Endothelial cell of umbilical vein (primary cell): ENCODE data around the gene PTPN14. TPM values are rescaled to one million over a fixed set of nuclear protein-coding genes. Genes with fewer than 3 reads are reported as not detected.

Experiments
- BruUV-seq: library from RNA; stranded (reverse); fragments of 400-500 nt; replicated peaks from 2 replicates; lab custom pipeline; 2021; lab: Mats Ljungman, UMichigan
- CTCF ChIA-PET: fragments of 300-600, 350-600 bp; sonication (Branson Sonifier 250); formaldehyde crosslinking; loops from one replicate; lab custom pipeline; 2021; ENCODE audit warnings: antibody characterized with exemption, inconsistent platforms; lab: Charles Lee
- POLR2A ChIA-PET: fragments of 300-600, 350-600 bp; sonication (Branson Sonifier 250); formaldehyde crosslinking; loops from one replicate; lab custom pipeline; 2021; ENCODE audit warnings: antibody characterized with exemption, inconsistent platforms; lab: Charles Lee
- DNase-seq: peaks from one replicate; pipeline ENCODE4 v3.0.0-alpha.2; 2011; ENCODE audit warnings: low read depth, low spot score
- FAIRE-seq: peaks from 2 replicates; lab custom pipeline; 2011; peaks lifted over from hg19 to GRCh38; lab: Jason Lieb, UNC
- H2AFZ ChIP-seq: 2 replicates; pipeline ENCODE4 v1.6.0; 2012; ENCODE audit warnings: low read depth, low read length, control low read depth, inconsistent platforms
- H3K27ac ChIP-seq: 2 replicates; pipeline ENCODE4 v1.5.1; 2011; ENCODE audit warnings: low read depth, mild to moderate bottlenecking, control low read depth, low read length, moderate library complexity; ENCODE audit not compliant: insufficient read depth
- H3K27me3 ChIP-seq, 2 experiments: 2 replicates each; pipeline versions ENCODE4 v1.6.0 to v1.6.1; 2011; ENCODE audit warnings: low read length in 2 of 2, mixed read lengths in 1 of 2; ENCODE audit not compliant: control insufficient read depth in 2 of 2, insufficient read depth in 2 of 2
- H3K36me3 ChIP-seq, 2 experiments: 2 replicates in 1 of 2; 3 replicates in 1 of 2; pipeline ENCODE4 v1.5.1; 2011; ENCODE audit warnings: low read length in 2 of 2, mild to moderate bottlenecking in 1 of 2, moderate library complexity in 1 of 2; ENCODE audit not compliant: control insufficient read depth in 2 of 2, insufficient read depth in 2 of 2; ENCODE audit errors: extremely low read depth in 1 of 2
- H3K4me1 ChIP-seq: 3 replicates; pipeline ENCODE4 v1.5.1; 2011; ENCODE audit warnings: mild to moderate bottlenecking, low read length; ENCODE audit not compliant: control insufficient read depth, insufficient read depth; ENCODE audit errors: extremely low read depth
- H3K4me2 ChIP-seq: 2 replicates; pipeline ENCODE4 v1.6.1; 2011; ENCODE audit warnings: low read length, control low read depth, mixed read lengths; ENCODE audit not compliant: insufficient read depth
- H3K4me3 ChIP-seq, 3 experiments: fragments of 200-600 bp in 1 of 3; sonication (generic), shearing (Covaris generic) in 1 of 3; replicated peaks in 1 of 3; 2 replicates each; pipeline ENCODE4 v1.5.1; 2011 to 2016; ENCODE audit warnings: control low read depth in 3 of 3, low read length in 3 of 3, mild to moderate bottlenecking in 2 of 3, inconsistent platforms in 1 of 3, low read depth in 1 of 3, moderate library complexity in 1 of 3; ENCODE audit not compliant: insufficient read depth in 1 of 3
- H3K79me2 ChIP-seq: 2 replicates; pipeline ENCODE4 v1.6.0; 2012; ENCODE audit warnings: low read length, inconsistent platforms; ENCODE audit not compliant: control insufficient read depth, insufficient read depth
- H3K9ac ChIP-seq: replicated peaks from 2 replicates; pipeline ENCODE3; 2011; ENCODE audit warnings: low read length, control low read depth; ENCODE audit not compliant: insufficient read depth; ENCODE audit errors: extremely low read depth
- H3K9me1 ChIP-seq: replicated peaks from 3 replicates; pipeline ENCODE4 v1.6.0; 2011; ENCODE audit warnings: mild to moderate bottlenecking, low read length; ENCODE audit not compliant: control insufficient read depth, insufficient read depth; ENCODE audit errors: extremely low read depth
- H3K9me3 ChIP-seq: replicated peaks from 2 replicates; pipeline ENCODE4 v1.5.1; 2012; ENCODE audit warnings: low read length, inconsistent platforms; ENCODE audit not compliant: control insufficient read depth, insufficient read depth
- H4K20me1 ChIP-seq: replicated peaks from 2 replicates; pipeline ENCODE3; 2011; ENCODE audit warnings: mild to moderate bottlenecking, low read length; ENCODE audit not compliant: control insufficient read depth, insufficient read depth; ENCODE audit errors: extremely low read depth
- CTCF ChIP-seq, 2 donors: IDR thresholded peaks; 1 replicate in 1 of 2; 2 replicates in 1 of 2; pipeline ENCODE4 v1.5.1; 2011; ENCODE audit warnings: low read length in 2 of 2, mild to moderate bottlenecking in 2 of 2, moderate library complexity in 2 of 2, control low read depth in 1 of 2, inconsistent platforms in 1 of 2, low read depth in 1 of 2; ENCODE audit not compliant: insufficient read depth in 1 of 2; ENCODE audit errors: extremely low read depth in 1 of 2
- EZH2 ChIP-seq: IDR thresholded peaks from 2 replicates; pipeline ENCODE4 v1.6.1; 2012; ENCODE audit warnings: borderline replicate concordance, low read depth, mild to moderate bottlenecking, moderate library complexity, low read length, inconsistent platforms; ENCODE audit not compliant: severe bottlenecking
- FOS ChIP-seq: IDR thresholded peaks from 2 replicates; pipeline ENCODE4 v1.6.1; 2011; ENCODE audit warnings: mild to moderate bottlenecking, low read length, moderate library complexity, borderline replicate concordance; ENCODE audit not compliant: insufficient read depth
- GATA2 ChIP-seq: IDR thresholded peaks from 2 replicates; pipeline ENCODE4 v1.7.0; 2011; ENCODE audit warnings: low read depth, mild to moderate bottlenecking, moderate library complexity, mixed read lengths, low read length; ENCODE audit not compliant: insufficient read length, insufficient read depth
- JUN ChIP-seq: IDR thresholded peaks from 2 replicates; pipeline ENCODE4 v1.6.1; 2011; ENCODE audit warnings: borderline replicate concordance, low read depth; ENCODE audit not compliant: insufficient read length, insufficient read depth
- MAX ChIP-seq: IDR thresholded peaks from 2 replicates; pipeline ENCODE4 v1.6.1; 2011; ENCODE audit not compliant: insufficient read depth, insufficient read length
- MYC ChIP-seq: IDR thresholded peaks from one replicate; pipeline ENCODE4 v1.6.1; 2011; ENCODE audit warnings: mild to moderate bottlenecking, low read depth, low read length
- POLR2A ChIP-seq: IDR thresholded peaks from 2 replicates; pipeline ENCODE4 v1.6.1; 2012; ENCODE audit warnings: low read depth, mild to moderate bottlenecking, control low read depth, low read length
- POLR2AphosphoS5 ChIP-seq: IDR thresholded peaks from 2 replicates; pipeline ENCODE4 v1.6.1; 2012; ENCODE audit warnings: low read depth, mild to moderate bottlenecking, control low read depth, low read length, moderate library complexity; ENCODE audit not compliant: insufficient read depth
- dilution Hi-C: fragments of 300-500 bp; cut with MboI; formaldehyde crosslinking; loops from one replicate; pipeline ENCODE4 v1.15.0; 2019; ENCODE audit warnings: low sequenced_read_pairs; ENCODE audit not compliant: extremely low pct_ligation_motif_present
- intact Hi-C: fragments of 100-400 bp; cut with micrococcal nuclease; formaldehyde crosslinking; loops from one replicate; pipeline ENCODE4 v1.10.0; 2022
- polyA plus RNA-seq, 4 experiments: library from polyadenylated mRNA; depleted of rRNA in 3 of 4; stranded (reverse) in 3 of 4; unstranded in 1 of 4; fragments of >200 nt; gene quantifications; 2 replicates each; pipeline versions ENCODE4 v1.2.1 to v1.2.3, GENCODE V29; 2011 to 2012; ENCODE audit warnings: missing spikeins in 1 of 4
- total RNA-seq: library from RNA; stranded (reverse); gene quantifications from 2 replicates; pipeline ENCODE4 v1.2.3, GENCODE V29; 2021

The PTPN14 gene
- total and polyA plus RNA-seq, 2 donors (not counting 3 experiments of a cell fraction or from before 2014, with no cell fraction given): 18.5 to 93.0 TPM

- Histone ChIP-seq H3K36me3 (no peaks in the 10 kb centered on the region), H3K27me3 (no peaks in the 10 kb centered on the region), H4K20me1 (no peaks in the 10 kb centered on the region), H3K4me3 (no peak overlapping the region), H3K4me2 (no peak overlapping the region), H3K4me1 (no peaks in the 10 kb centered on the region), H3K9me1 (no peaks in the 10 kb centered on the region), H3K27ac (no peak overlapping the region), H3K9ac (no peak overlapping the region), H3K79me2 (no peaks in the 10 kb centered on the region), H2AFZ (no peak overlapping the region), H3K9me3 (no peaks in the 10 kb centered on the region)
- no peak for FAIRE-seq
- no TSS peak for BruUV-seq
- TF ChIP-seq MYC: no peak
- no peak for TF ChIP-seq POLR2AphosphoS5
- no peak for TF ChIP-seq CTCF (IDR thresholded peaks at IDR 0.05; ENCODE audit: extremely low read depth in 1 of 2, insufficient read depth in 1 of 2, low read depth in 1 of 2, low read length in 2 of 2)
- TF ChIP-seq GATA2: no peak
- TF ChIP-seq POLR2A: no peak
- no peak for TF ChIP-seq FOS
- TF ChIP-seq JUN: no peak
- no peak for TF ChIP-seq EZH2
- no peak for TF ChIP-seq MAX
- no peak for DNase-seq
- ChIA-PET POLR2A (no interaction called here), CTCF (interaction anchor here (0.8 to 10.2 kb wide), 4 partner anchors 10 to 51 kb away, joined by 3 to 85 read pairs (median 4); no protein-coding TSS in a partner anchor)
- intact Hi-C loops (no loop called here), dilution Hi-C loops (no loop called here)
Measured at GRCh38 chr1:214312530-214313051, 238.8 kb downstream of the PTPN14 start.
